Bone marrow (tissue), 2 donors: ENCODE data around the gene TRERF1.
A peak's percentile ranks its signal among the peaks of the same experiment; 100 is the strongest.
"Not testable (repeated sequence)": the region's sequence is repeated elsewhere in the genome, so short reads cannot be mapped to it uniquely, and the experiment has no call there.

Experiments
- DNase-seq, 2 donors: peaks; one replicate each; lab custom pipeline; 2025; lab: John Stamatoyannopoulos, UW

TRERF1 gene

GRCh38 chr6:42451333-42452170, at the start of gene TRERF1:
Gene TRERF1, minus strand, starts transcription at chr6:42451926. Its CDS starts 182,336 bp downstream, at chr6:42269590.
- peak; percentile 29 to 49 for DNase-seq

DNA sequence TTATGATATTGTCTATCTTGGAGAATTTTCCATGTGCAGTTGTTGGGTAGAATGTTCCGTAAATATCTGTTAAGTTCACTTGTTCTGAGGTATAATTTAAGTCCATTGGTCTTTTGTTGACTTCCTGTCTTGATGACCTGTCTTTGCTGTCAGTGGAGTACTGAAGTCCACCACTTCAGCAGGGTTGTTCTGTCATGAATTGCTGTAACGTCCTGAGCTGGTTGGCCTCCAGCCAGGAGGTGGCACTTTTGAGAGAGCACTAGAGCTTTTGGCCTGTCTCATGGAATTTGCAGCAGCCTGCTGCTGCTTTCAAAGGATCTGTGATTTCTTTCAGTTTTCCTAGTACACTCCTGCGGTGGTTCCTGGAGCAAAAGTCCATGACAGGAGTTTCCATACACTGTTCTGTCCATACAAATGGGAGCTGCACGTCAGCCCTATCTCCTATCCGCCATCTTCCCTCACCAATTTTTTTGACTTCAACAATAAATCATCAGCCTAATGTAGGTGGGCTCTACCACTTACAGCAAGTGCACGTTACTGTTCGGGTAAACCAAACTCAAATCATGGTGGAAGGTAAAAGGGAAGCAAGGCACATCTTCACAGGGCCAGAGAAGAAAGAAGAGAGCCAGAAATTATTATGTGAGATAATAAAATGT, 46.9 kb upstream of the TRERF1 start:
- no peak for DNase-seq

GRCh38 chr6:42493914-42494539, 42.3 kb upstream of the TRERF1 start:
- DNase-seq, result no peak

DNA sequence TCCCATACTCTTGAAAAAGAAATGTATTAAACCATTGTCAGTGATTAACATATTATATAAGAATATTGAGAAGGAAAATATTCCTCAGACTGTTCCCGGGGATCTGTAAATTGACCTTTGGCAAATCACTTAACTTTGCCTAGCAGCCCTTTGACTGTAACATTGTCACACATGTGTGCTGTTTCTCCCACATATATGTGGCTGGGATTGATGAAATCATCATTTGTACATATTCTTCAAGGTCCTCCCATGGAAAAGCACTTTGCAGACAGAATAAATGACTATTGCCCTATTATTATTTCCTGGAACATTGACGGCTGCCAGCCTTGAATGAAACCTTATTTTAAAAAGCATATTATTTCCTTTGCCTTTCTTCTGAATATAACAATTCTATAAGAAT, 36.4 kb upstream of the TRERF1 start:
- DNase-seq, result no peak

GRCh38 chr6:42484261-42484660, 32.5 kb upstream of the TRERF1 start:
- DNase-seq, result no peak

DNA sequence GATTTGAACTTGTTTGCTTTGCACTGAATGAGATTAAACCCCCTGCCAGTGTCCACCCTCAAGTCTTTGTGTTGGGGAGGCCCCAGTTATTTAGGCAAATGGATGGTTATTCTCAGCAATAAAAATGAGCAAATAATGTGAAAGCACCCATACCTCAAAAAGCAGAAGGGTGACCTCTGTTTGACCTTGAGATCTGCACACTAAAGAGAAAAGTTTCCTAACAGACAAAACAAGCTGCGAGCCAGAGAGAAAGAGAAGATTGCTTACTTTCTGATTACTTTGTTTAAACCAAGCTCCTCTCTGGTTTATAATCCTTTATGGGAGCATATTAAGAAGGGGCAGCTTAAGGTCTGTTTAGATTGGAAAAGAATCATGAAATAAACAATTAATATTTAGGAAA, 30.4 kb upstream of the TRERF1 start:
- no peak for DNase-seq

DNA sequence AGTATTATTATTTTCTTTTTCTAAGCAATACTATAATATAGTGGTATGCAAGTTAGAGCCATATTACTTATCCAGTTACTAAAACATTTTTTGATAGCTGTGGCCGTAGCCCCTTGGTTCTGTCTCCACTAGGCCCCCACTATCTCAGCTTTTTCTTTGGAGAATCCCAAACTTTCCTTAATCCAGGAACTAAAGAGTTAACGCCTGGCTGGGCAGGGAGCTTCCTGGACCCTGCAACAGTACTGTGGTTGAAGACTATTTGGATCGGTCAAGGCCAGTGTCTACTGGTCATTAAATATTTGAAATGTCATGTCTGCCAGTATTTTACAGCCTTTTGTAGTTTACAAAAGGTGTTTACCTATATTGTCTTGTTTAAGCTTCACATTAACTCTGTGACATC, 20.0 kb upstream of the TRERF1 start:
- DNase-seq, result no peak

GRCh38 chr6:42471142-42471541, 19.4 kb upstream of the TRERF1 start:
- no peak for DNase-seq

DNA sequence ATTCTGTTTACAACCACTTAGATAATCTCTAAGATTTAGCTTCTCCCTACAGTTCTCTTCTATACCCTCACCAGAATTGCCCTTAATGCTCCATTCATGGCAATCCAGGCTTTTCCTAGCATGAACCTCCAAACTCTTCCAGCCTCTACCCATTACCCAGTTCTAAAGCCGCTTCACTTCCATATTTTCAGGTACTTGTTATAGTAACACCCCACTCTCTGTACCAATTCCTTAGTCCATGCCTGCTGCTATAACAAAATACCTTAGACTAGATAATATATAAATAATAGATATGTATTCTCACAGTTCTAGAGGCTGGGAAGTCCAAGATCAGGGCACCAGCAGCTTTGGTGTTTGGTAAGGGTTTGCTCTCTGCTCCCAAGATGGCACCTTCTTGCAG, 16.5 kb upstream of the TRERF1 start:
- no peak for DNase-seq

DNA sequence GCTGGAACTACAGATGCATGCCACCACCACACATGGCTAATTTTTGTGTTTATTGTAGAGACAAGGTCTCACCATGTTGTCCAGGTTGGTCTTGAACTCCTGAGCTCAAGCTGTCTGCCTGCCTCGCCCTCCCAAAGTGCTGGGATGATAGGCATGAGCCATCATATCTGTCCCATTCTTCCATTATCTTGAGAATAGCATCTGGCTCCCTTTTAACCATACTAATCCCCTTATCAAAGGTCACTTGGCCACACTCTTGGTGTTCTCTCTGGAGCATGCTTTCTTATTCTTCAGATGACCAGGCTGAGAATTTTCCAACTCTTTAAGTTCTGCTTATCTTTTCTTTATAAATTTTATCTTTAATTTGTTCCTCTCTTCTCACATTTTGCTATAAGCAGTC, 15.9 kb upstream of the TRERF1 start:
- DNase-seq, result no peak

- not testable (repeated sequence) for DNase-seq
Measured at GRCh38 chr6:42466470-42466869, 14.7 kb upstream of the TRERF1 start.

DNA sequence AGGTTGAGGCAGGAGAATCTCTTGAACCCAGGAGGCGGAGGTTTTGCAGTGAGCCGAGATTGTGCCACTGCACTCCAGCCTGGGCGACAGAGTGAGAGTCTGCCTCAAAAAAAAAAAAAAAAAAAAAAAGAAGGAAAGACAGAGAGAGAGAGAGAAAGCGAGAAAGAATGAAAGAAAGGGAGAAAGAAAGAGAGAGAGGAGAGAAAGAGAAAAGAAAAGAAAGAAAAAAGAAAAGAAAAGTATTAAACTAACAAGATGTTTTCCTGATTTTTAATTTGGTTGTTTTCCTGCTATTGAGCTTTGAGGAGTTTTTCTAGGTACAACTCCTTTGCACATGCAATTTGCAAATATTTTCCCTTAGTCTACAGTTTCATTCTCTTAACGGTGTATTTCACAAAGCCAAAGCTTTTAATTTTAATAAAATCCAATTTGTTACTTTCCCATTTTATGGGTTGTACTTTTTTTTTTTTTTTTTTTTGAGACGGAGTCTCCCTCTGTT, 10.8 kb upstream of the TRERF1 start:
- DNase-seq, result no peak

- DNase-seq, result no peak
Measured at GRCh38 chr6:42460883-42461282, 9.2 kb upstream of the TRERF1 start.

GRCh38 chr6:42459888-42460287, 8.2 kb upstream of the TRERF1 start:
- DNase-seq, result no peak

DNA sequence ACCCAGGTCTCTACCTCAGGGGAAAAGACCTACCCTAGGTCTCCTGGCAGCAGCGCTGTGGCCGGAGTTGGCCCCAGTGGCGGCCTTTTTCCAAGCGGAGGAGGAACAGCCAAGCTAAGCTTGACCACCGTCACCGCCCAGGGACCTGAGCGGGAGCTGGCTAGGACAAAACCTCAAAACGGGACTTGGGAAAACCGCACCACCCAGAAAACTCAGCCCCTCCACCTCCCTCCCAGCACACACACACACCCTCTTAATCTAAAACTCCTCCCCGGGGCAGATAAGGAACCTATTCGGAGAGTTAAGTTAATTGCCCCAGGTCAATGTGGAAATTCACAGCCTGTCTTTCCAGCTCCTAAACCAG, 2.7 kb upstream of the TRERF1 start:
- no peak for DNase-seq

- peak in 1 of 2 donors; percentile 15 for DNase-seq
Measured at GRCh38 chr6:42453654-42454427, 2.1 kb upstream of the TRERF1 start.

DNA sequence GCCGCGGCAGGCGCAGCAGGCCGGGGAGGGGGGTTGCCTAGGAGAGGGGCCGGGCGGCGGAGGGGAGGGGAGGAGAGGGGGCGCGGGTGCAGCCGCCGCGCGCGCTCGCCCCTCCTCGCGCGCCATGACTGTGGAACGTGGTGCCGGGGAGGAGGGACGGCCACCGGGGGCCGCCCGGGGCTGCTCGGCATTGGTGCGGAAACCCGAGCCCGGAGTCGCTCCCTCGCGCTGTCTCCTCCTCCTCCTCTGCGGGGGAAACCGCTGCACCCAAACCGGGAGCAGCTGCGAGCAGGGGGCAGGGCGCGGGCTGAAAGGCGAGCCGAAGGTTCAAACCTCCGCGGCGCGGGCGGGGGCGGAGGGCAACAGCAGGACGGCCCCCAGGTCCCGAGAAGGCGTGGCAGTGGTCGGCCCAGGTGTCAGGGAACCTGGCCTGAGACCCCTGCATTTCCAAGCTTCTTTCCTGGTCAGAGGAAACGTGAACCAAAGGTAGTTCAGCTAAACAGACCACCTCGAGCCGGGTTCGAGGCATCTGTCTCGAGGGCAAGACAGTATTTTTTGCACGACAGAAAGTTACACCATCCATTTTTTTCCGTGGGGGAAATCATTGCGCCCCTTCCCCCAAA, 1.4 kb upstream of the TRERF1 start:
- DNase-seq, result peak; percentile 38 to 54

GRCh38 chr6:42452171-42453030, 675 bp upstream of the TRERF1 start:
- DNase-seq, result peak in 1 of 2 donors; percentile 65

DNA sequence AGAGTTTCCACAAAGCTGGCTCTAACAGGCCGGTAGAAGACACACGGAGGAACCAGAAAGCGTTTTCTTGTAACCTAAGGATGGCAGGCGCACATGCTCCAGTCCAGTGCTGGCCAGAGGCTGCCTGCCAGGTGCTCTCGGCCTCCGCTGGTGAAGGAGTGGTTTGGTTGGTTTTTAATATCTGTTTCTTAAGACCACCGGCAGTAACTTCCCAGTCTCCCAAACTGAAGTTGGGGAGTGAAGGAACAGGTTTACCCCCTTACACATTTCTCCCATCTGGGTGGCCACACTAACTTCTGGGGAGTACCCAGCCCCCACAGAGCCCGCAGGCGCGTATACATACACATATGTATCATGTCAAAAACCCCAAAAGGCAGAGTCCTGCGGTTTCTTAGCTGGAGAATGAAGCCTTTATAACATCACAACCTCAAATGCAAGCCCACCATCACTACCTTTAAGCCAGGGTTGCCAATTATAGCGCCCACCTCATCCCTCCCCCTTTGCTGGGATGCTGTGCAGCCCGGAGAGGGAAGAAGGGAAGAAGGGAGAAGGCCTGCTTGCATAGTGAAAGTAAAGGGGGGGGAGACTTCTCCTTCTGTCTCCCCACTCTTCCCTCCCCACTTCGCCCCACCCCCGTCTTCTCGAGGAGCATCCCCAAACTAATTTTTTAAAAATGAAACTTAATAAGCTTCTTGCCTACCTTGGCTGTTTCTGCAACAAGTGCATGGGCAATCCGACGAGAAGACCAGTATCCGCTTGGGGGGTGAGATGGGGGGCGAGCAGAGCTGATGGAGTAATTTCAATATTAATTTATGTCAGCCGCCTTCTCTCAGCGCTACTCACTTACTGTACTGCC, 1.0 kb downstream of the TRERF1 start:
- DNase-seq, result peak in 1 of 2 donors; percentile 43
